ENCODE results near the gene HDAC10.

The HDAC10 gene

DNA sequence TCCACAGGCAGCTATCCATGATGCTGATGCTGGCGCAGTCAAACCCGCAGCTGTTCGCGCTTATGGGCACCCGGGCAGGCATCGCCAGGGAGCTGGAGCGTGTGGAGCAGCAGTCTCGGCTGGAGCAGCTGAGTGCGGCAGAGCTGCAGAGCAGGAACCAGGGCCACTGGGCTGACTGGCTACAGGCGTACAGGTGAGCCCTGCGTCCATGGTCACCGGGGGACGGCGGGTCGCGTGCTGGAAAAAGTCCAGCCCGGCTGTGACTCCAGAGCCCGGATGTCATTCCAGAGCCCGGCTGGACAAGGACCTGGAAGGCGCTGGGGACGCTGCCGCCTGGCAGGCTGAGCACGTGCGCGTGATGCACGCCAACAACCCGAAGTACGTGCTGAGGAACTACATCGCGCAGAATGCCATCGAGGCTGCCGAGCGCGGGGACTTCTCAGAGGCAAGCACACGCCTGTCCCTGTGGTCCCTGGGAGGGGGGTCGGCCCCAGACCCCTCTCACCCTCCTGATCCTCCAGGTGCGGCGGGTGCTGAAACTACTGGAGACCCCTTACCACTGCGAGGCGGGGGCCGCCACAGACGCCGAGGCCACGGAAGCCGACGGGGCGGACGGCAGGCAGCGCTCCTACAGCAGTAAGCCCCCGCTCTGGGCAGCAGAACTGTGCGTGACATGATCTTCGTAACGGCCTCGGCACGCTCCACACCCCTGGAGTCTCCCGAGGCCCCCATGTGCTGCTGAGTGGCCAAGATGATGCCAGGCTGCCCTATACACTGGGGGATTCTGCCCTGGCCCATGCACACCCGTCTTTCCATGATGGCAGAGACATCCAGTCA lies 34.2 kb downstream of the HDAC10 start:
- Mint-ChIP-seq H3K4me1 (peaks cover 2% of the 10 kb centered on the region), H3K4me3 (no peak overlapping the region), H3K36me3 (ENCODE audit: low read depth) (peaks cover 35% of the 10 kb centered on the region), H3K9me3 (no peaks in the 10 kb centered on the region), H3K27ac (peak overlapping the region; percentile 14), H3K27me3 (no peaks in the 10 kb centered on the region)
- ATAC-seq (no peak), DNase-seq (no peak)

DNA sequence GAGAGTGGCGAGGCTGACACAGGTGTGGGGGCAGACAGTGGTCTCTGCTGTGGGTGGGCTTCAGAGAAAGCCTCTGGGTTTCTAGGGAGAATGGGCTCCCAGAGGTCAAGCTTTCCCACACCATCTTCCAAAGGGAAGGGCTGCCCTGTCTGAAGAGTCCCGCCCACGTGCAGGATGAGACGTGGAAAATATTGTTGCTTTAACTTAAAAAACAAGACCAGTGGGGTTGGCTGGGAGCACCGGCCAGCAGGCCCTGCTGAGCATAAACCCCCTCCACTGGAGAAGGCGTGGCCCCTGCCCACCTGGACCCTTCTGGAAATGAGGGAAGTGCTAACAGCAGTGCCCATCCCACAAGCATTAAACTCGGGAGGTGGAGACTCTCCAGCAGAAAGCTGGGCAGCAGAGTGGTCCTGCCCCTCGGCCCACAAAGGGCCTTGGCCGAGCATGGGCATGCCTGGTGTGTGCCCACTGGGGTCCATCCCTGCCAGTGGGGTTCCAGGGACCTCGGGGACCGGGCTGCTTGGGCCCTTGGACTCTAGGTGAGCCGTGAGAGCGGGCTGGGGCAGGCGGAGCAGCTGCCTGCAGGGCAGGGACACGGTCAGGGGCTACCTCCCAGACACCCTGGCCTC lies 34.9 kb downstream of the HDAC10 start:
- H3K4me1 Mint-ChIP-seq = peaks cover 3% of the 10 kb centered on the region
- H3K4me3 Mint-ChIP-seq = no peak overlapping the region
- no peak for ATAC-seq
- H3K27me3 Mint-ChIP-seq = no peaks in the 10 kb centered on the region
- DNase-seq = no peak
- H3K9me3 Mint-ChIP-seq = no peaks in the 10 kb centered on the region
- no peak overlapping the region for H3K27ac Mint-ChIP-seq
- H3K36me3 Mint-ChIP-seq (ENCODE audit: low read depth) = peaks cover 37% of the 10 kb centered on the region

DNA sequence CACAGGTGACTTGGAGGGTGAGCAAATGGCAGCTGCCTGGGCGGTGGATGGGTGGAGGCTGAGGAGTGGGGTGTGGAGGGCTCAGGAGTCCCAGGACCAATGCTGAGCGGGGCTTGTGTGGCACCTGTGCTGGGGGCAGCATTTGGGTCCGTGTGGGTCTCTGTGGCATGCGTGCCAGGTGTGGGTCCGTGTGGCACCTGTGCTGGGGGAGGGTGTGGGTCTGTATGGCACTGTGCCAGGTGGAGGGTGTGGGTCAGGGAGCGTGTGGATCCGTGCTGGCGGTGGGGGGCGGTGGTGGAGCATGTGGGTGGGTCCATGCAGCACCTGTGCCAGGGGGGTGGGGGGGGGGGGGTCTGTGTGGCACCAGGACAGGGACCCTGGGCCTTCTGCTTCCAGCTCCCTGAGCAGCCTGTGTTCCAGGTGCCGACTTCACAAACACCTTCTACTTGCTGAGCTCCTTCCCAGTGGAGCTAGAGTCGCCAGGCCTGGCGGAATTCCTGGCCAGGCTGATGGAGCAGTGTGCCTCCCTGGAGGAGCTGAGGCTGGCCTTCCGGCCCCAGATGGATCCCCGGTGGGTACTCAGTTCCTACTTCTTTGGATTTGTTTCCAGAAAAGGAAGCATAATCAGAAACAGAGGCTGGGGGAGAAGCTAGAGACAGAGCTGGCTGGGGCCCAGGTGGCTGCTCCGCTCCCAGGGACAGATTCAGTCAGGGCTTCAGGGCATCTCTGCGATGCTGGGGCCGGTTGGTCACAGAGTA lies 35.6 kb downstream of the HDAC10 start:
- peak overlapping the region; percentile 0 for H3K27ac Mint-ChIP-seq
- ATAC-seq (no peak), DNase-seq (no peak)
- peaks cover 37% of the 10 kb centered on the region for H3K36me3 Mint-ChIP-seq (ENCODE audit: low read depth)
- peaks cover 6% of the 10 kb centered on the region for H3K4me1 Mint-ChIP-seq
- H3K4me3 Mint-ChIP-seq = no peak overlapping the region
- H3K9me3 Mint-ChIP-seq = no peaks in the 10 kb centered on the region
- H3K27me3 Mint-ChIP-seq = no peaks in the 10 kb centered on the region

DNA sequence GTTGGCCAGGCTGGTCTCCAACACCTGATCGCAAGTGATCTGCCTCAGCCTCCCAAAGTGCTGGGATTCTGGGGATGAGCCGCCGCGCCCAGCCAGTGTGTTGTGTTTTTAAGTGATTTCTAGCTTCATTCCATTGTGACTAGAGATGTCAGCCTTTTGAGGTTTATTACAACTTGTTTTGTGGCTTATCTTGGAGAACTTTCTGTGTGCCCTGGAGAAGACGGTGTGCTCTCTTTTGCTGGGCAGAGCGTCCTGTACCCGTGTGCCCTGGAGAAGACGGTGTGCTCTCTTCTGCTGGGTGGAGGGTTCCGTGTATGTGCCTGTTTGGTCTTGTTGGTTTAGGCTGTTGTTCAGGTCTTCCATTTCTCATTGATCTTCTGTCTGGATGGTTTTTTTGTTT lies 37.8 kb downstream of the HDAC10 start:
- H3K4me3 Mint-ChIP-seq = no peak overlapping the region
- no peak for ATAC-seq

DNA sequence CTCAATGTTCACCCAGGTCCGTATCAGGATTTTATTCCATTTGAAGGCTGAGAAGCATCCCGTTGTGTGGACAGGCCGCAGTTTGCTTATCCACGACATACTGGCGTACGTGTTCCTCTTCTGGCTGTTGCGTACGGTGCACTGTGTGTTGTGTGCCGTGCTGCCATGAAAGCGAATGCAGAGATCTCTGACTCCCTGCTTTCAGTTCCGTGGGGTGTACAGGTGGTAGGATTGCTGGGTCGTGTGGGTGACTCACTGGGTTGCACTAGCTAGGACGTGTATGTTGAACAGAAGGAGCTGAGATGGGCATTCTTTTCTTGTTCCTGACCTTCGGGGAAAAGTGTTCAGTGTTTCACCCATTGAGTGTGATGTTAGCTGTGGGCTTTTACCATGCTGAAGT lies 39.9 kb downstream of the HDAC10 start:
- no peaks in the 10 kb centered on the region for H3K9me3 Mint-ChIP-seq
- H3K36me3 Mint-ChIP-seq (ENCODE audit: low read depth) = peaks cover 34% of the 10 kb centered on the region
- DNase-seq (no peak), ATAC-seq (no peak)
- peaks cover 9% of the 10 kb centered on the region for H3K4me1 Mint-ChIP-seq
- H3K4me3 Mint-ChIP-seq = no peak overlapping the region
- no peaks in the 10 kb centered on the region for H3K27me3 Mint-ChIP-seq
- H3K27ac Mint-ChIP-seq = no peak overlapping the region

More for the DNA sequence above, 37.8 kb downstream of the HDAC10 start:
- H3K36me3 Mint-ChIP-seq (ENCODE audit: low read depth) = peaks cover 38% of the 10 kb centered on the region
- H3K27me3 Mint-ChIP-seq = no peaks in the 10 kb centered on the region
- H3K4me1 Mint-ChIP-seq = peaks cover 9% of the 10 kb centered on the region
- H3K27ac Mint-ChIP-seq = peak overlapping the region; percentile 52
- H3K9me3 Mint-ChIP-seq = no peaks in the 10 kb centered on the region
- no peak for DNase-seq

DNA sequence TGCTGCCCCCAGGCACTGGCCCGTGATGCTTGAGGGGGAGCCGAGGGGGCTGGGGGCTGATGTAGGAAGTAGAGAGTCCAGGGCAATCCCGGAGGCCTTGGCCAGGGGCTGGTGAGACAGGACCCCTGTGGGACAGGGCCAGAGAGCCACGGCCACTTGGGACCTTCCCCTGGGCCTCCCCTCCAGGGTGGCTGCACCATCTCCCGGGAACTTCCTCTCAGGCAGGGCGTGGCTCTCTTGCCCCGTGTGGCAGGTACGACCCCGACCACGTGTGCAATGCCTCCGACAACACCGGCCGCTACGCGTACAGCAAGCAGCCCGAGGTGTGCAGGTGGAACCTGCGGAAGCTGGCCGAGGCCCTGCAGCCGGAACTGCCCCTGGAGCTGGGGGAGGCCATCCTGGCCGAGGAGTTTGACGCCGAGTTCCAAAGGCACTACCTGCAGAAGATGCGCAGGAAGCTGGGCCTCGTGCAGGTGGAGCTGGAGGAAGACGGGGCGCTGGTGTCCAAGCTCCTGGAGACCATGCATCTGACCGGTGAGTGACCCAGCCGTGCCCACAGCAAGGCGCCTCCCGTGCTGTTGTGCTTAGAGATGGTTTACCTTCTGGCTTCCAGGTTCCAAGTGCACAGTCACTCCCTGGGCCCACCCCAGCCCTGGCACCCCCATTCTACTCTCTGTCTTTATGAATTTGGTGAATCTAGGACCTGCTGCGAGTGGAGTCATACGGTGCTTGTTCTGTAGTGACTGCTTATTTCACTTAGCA lies 40.5 kb downstream of the HDAC10 start:
- Mint-ChIP-seq H3K27me3 (no peaks in the 10 kb centered on the region), H3K4me1 (peaks cover 9% of the 10 kb centered on the region), H3K9me3 (no peaks in the 10 kb centered on the region), H3K4me3 (no peak overlapping the region), H3K27ac (no peak overlapping the region), H3K36me3 (ENCODE audit: low read depth) (peaks cover 29% of the 10 kb centered on the region)
- DNase-seq (no peak), ATAC-seq (no peak)

DNA sequence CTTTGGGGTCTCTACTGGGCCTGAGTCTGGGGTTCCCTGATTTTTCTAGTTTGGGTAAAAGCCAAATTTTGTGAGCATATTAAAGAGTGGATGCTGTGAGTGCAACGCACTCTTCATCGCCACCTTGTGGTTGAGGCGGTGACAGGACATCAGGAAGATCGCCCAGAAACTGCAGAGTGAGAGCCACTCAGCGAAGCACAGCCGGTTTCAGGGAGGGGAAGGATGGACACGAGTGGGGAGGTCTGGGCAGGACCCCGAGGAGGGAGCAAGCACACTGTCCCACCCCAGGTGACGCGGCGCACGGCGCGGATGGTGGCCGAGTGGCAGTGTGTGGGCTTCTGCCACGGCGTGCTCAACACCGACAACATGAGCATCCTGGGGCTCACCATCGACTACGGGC lies 41.2 kb downstream of the HDAC10 start:
- DNase-seq (peak; percentile 74), ATAC-seq (peak; percentile 42)
- H3K9me3 Mint-ChIP-seq = no peaks in the 10 kb centered on the region
- H3K27me3 Mint-ChIP-seq = no peaks in the 10 kb centered on the region
- H3K36me3 Mint-ChIP-seq (ENCODE audit: low read depth) = peaks cover 26% of the 10 kb centered on the region
- peaks cover 12% of the 10 kb centered on the region for H3K4me1 Mint-ChIP-seq
- H3K27ac Mint-ChIP-seq = peak overlapping the region; percentile 78
- no peak overlapping the region for H3K4me3 Mint-ChIP-seq

DNA sequence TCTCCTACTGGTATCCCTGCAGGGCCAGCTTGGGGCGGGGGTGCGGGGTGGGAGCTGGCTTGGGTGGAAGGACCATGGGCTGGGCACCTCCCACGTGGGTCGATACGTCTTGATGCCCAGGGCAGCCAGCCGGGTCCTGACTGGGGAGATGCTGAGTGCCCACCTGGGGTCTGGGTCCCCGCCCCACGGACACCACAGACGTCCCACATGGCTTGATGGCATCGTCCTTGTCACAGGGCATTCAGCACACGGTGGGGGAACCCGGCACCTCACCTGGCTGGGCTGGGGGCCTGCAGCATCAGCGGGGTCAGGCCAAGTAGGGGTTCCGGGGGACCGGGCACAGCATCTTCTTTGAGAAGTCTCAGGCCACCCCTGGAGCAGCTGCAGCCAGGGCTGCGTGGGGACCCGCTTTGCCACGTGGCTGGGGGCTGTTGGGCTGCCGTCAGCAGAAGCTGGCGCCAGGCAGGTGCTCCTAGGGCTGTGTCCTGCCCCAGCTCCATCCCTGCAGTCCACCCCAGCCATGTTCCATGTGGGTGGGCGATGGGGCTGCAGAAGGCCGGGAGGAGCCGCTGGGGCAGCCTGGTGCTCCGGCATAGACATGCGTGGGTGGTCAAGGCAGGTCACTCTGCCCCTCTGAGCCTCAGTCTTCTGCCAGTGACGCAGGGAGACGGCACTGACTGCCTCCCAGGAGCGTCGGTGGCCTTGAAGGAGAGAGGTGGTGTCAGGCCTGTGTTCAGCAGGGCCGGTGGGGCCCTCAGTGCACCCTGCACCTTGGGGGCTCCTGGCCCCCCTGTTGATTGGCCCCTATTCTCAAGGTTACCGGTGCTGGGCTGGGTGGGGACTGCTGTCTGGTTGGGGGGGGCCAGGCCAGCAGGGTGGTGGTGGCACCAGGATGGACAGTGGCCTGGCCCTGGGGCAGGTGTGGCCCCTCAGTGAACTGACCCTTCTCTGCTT lies 41.8 kb downstream of the HDAC10 start:
- peak; percentile 35 for ATAC-seq
- Mint-ChIP-seq H3K36me3 (ENCODE audit: low read depth) (peaks cover 23% of the 10 kb centered on the region), H3K9me3 (no peaks in the 10 kb centered on the region), H3K4me3 (no peak overlapping the region), H3K27me3 (no peaks in the 10 kb centered on the region), H3K27ac (peak overlapping the region; percentile 78), H3K4me1 (peaks cover 12% of the 10 kb centered on the region)
- no peak for DNase-seq

DNA sequence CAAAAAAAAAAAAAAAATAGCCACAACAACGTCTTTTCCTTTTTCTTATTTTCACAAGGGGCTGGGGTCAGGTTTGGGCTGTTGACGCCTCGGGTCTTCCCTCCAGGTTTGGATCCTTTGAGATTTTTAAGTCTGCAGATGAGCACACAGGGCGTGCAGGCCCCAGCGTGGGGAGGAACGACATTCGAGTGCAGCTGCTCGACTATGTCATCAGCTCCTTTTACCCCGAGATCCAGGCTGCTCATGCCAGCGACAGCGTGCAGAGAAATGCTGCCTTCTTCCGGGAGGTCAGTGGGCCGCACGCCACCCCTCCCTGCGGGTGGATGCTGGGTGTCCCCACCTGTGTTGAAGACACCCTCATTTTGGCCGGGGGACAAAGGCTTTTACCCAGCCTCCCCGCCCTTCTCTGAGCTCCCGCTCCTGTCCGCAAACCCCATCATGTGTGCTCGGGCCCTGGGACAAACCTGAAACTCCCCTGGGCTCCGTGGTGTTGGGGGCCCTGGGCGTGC lies 42.6 kb downstream of the HDAC10 start:
- H3K9me3 Mint-ChIP-seq = no peaks in the 10 kb centered on the region
- no peak overlapping the region for H3K4me3 Mint-ChIP-seq
- H3K36me3 Mint-ChIP-seq (ENCODE audit: low read depth) = peaks cover 25% of the 10 kb centered on the region
- DNase-seq = no peak
- no peak for ATAC-seq
- no peak overlapping the region for H3K27ac Mint-ChIP-seq
- peaks cover 15% of the 10 kb centered on the region for H3K4me1 Mint-ChIP-seq
- H3K27me3 Mint-ChIP-seq = no peaks in the 10 kb centered on the region

DNA sequence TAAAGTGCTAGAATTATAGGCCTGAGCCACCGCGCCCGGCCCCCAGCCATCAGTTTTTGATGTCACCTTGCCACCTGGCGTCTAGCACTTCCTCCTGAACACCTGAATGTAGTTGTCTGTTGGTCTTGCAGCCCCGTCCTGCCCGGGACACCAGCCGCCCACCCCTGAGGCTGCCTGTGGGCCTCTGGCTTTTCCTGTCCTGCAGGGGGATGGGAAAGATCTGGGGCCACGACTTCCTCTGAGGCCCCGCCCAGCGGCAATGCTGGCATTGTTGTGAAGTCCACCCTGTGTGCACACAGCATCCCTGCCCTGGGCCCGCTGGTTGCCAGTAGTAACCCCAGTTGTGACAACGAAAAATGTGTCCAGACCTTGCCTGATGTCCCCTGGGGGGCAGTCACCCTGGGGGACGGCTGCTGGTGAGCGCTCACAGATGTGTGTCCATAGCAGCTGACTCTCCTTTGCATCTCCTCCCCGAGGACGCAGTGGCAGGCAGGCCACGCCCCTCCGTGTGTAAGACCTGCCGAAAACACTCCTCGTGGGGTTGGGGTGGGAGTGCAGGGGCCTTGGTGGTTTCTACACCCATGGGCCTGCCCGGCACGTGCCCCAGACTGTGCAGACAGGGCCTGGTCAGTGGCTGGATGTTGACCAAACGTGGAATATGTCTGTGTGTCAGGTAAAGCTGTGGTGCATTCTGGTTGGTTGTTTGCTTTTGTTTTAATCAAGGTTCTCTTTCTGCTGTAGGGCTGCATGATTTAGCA lies 43.5 kb downstream of the HDAC10 start:
- H3K27me3 Mint-ChIP-seq = no peaks in the 10 kb centered on the region
- no peak overlapping the region for H3K4me3 Mint-ChIP-seq
- H3K27ac Mint-ChIP-seq = no peak overlapping the region
- no peaks in the 10 kb centered on the region for H3K9me3 Mint-ChIP-seq
- no peak for ATAC-seq
- peaks cover 22% of the 10 kb centered on the region for H3K36me3 Mint-ChIP-seq (ENCODE audit: low read depth)
- peaks cover 20% of the 10 kb centered on the region for H3K4me1 Mint-ChIP-seq
- no peak for DNase-seq

DNA sequence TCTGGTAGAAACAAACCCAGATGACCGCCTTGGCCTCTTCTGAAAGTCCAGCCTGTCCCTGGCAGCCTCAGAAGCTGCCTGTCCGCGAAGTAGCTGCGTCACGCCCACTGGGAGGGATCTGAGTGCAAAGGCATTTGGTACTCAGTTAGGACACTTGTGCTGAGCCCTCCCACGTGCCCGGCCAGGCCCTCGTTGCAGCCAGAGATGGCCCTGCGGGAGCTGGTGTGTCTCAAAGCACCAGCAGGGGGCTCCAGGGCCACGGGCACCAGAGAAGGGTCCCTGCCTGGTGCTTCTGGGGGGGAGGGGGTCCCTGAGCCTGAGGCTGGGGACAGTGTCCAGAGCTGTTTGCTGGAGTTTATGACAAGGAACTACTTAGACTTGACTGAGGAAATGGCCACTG lies 44.5 kb downstream of the HDAC10 start:
- H3K4me1 Mint-ChIP-seq = peaks cover 28% of the 10 kb centered on the region
- no peak overlapping the region for H3K4me3 Mint-ChIP-seq
- H3K9me3 Mint-ChIP-seq = no peaks in the 10 kb centered on the region
- ATAC-seq (no peak), DNase-seq (peak; percentile 29)
- peaks cover 16% of the 10 kb centered on the region for H3K36me3 Mint-ChIP-seq (ENCODE audit: low read depth)
- no peaks in the 10 kb centered on the region for H3K27me3 Mint-ChIP-seq
- H3K27ac Mint-ChIP-seq = no peak overlapping the region

DNA sequence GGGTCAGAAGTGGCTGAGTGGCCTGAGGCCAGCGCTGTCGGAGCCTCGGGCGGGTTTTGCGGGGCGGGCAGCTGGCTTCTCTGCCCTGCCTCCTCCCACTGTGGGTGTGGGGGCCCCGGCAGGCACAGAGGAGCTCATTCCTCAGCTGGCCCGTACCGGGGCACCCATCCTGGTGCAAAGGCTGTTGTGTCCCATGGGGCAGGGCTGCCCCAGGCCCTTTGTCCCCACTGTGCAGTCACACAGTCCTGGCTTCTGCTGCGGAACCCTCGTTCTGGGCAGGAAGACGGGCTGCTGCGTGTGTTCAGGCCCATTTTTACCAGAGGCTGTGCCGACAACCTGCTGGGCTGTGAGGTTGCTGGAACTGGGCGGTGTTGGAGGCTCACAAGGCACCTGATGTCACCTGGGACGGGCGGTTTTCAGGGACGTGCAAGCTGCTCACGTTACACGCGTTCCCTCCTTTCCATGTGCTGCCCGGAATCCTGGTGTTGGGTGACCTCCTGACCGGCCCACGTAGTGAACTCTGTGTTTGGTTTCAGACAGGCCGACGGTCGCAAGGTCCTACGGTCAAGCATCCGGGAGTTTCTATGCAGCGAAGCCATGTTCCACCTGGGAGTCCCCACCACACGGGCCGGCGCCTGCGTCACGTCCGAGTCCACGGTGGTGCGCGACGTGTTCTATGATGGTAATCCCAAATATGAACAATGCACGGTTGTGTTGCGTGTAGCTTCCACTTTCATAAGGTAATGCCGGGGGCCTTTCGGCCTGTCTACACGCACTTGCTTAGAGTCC lies 45.1 kb downstream of the HDAC10 start:
- no peak for DNase-seq
- Mint-ChIP-seq H3K4me3 (no peak overlapping the region), H3K36me3 (ENCODE audit: low read depth) (peaks cover 12% of the 10 kb centered on the region), H3K27ac (no peak overlapping the region), H3K9me3 (no peaks in the 10 kb centered on the region), H3K27me3 (no peaks in the 10 kb centered on the region), H3K4me1 (peaks cover 25% of the 10 kb centered on the region)
- ATAC-seq = no peak

All from activated naive CD8-positive, alpha-beta T cell treated with anti-CD3 and anti-CD28 coated beads, Interleukin-2, amount 50 U/mL, for 24 hours (primary cell).